ENCODE measurements around the gene UGGT2. TPM values are rescaled to one million over a fixed set of nuclear protein-coding genes. Genes with fewer than 3 reads are reported as not detected.
"Not testable (repeated sequence)": the region's sequence is repeated elsewhere in the genome, so short reads cannot be mapped to it uniquely, and the experiment has no call there.

Gene UGGT2
- total RNA-seq, 1 experiment from 2014 or later = 21.2 TPM

DNA sequence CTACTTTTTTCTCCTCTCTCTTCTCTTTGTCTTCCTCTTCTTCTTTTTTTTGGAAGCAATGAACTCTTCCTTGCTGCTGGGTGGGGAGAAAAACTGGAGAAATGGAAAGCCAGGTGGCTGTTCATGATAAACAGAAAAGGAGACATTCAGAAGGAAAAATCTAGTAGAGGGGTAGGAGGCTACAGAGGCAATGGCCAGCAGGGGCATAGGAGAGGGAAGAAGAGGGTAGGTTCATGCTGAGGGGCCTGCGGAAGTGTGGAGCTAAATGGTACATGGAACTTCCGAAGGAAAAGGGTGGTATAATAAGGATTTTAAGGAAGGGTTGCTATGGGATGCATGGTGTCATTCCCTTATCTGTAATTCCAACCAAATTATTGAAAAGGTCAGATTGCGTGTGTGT is 19.2 kb upstream of the UGGT2 start:
- Histone ChIP-seq H3K4me3 (no peak overlapping the region), H3K27me3 (peaks cover 21% of the 10 kb centered on the region; the same call in 1 of the 2 replicates), H3K9me3 (no peaks in the 10 kb centered on the region), H3K36me3 (no peaks in the 10 kb centered on the region)
- no peak for DNase-seq

DNA sequence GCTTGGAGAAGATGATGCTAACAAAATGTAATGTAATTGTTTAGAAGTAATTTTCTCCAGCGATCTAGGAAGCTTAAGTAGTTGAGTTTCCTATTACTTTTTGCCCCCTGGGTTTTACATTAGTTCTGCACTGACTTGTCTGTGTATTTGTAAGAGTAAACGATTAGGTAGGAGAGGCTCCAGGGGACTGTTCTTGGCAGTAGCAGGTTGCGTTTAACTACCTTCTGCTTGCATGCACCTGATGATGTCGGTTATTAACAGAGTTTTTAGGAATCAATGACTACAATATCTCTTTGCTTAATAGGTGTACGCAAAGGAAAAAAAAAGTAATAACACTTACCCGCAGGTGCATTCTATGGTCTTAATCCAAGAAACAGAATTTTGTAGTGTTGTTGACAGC is 18.3 kb upstream of the UGGT2 start:
- Histone ChIP-seq H3K4me3 (no peak overlapping the region), H3K36me3 (no peaks in the 10 kb centered on the region), H3K9me3 (no peaks in the 10 kb centered on the region), H3K27me3 (peaks cover 21% of the 10 kb centered on the region; the same call in 1 of the 2 replicates)
- no peak for DNase-seq

DNA sequence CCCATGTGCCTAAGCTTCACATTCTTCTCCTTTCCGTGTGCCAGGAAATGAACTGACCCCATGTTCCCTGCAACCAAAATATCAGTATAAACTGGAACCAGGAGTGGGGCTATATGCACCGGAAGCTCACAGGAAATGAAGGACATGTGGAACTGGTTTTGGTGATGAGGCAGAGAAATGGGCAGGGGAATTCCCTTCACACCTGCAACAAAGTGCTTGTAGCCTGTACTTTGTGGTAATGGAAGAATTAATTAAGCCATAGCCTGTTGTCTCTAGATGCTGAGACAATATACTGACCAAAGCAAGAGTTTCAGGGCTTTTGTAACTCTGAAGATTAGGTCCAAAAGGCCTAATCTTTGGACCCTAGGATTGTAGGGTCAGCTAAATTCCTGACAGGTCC is 15.5 kb upstream of the UGGT2 start:
- Histone ChIP-seq H3K27me3 (peaks cover 15% of the 10 kb centered on the region; the same call in 1 of the 2 replicates), H3K4me3 (no peak overlapping the region)

DNA sequence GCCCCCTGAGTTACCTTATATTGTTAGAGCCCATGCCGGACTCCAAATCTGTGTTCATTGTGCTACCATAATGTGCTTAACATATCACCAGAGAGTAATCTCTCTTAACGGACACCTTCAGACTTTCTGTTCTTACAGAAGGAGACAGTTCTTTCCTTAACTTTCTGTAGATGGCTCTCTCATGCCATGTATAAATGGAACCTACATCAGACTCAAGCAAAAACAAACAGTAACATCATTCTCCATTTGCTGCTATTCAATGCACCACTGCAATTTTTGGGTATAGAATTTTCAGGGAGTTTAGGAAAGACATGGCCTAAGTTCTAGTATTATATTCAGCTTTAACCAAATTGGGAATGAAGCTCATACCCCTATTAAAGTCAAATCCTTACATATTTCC is 12.6 kb upstream of the UGGT2 start:
- DNase-seq = no peak
- no peak overlapping the region for H3K4me3 ChIP-seq
- no peaks in the 10 kb centered on the region for H3K9me3 ChIP-seq
- H3K36me3 ChIP-seq = no peaks in the 10 kb centered on the region
- H3K27me3 ChIP-seq = peaks cover 21% of the 10 kb centered on the region

More for the DNA sequence above, 15.5 kb upstream of the UGGT2 start:
- no peaks in the 10 kb centered on the region for H3K9me3 ChIP-seq
- no peaks in the 10 kb centered on the region for H3K36me3 ChIP-seq
- no peak for DNase-seq

DNA sequence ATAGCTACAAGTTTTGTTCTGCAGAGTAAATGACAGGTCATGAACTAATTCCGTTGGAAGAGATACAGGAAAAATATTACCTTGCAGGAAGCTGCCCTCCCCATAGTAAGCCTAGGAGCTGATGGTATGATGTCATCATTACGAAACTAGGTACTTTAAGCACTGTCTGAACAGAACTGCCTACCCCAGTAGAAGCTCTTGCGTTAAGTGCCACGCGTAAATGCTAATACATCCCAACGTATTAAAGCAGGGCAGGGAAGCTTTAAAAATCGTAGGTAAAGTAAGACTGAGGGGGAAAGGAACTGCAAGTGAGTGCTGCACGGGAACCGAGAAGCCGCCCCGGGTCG is 572 bp downstream of the UGGT2 start:
- Histone ChIP-seq H3K4me3 (peak overlapping the region; percentile 92), H3K9me3 (peaks cover 4% of the 10 kb centered on the region; the same call in 1 of the 2 replicates), H3K27me3 (peaks cover 4% of the 10 kb centered on the region; the same call in 1 of the 2 replicates), H3K36me3 (peaks cover 4% of the 10 kb centered on the region; the same call in 1 of the 2 replicates)
- no peak for DNase-seq

DNA sequence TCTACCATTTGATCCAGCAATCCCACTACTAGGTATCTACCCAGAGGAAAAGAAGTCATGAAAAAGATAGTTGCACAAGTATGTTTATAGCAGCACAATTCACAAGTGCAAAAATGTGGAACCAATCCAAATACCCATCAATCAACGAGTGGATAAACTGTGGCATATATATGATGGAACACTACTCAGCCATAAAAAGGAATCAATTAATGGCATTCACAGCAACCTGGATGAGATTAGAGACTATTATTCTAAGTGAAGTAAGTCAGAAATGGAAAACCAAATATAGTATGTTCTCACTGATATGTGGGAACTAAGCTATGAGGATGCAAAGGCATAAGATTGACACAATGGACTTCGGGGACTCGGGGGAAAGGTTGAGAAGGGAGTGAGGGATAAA is 1.3 kb downstream of the UGGT2 start:
- H3K4me3 ChIP-seq = peak overlapping the region; percentile 92
- not testable (repeated sequence) for H3K27me3 ChIP-seq, DNase-seq, H3K9me3 ChIP-seq, H3K36me3 ChIP-seq

DNA sequence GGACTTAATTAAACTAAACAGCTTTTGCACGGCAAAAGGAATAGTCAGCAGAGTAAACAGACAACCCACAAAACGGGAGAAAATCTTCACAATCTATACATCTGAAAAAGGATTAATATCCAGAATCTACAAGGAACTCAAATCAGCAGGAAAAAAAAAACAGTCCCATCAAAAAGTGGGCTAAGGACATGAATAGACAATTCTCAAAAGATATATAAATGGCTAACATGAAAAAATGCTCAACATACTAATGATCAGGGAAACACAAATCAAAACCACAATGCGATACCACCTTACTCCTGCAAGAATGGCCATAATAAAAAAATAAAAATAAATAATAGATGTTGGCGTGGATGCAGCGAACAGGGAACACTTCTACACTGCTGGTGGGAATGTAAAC is 1.7 kb downstream of the UGGT2 start:
- H3K9me3 ChIP-seq, DNase-seq, H3K27me3 ChIP-seq: not testable (repeated sequence)

DNA sequence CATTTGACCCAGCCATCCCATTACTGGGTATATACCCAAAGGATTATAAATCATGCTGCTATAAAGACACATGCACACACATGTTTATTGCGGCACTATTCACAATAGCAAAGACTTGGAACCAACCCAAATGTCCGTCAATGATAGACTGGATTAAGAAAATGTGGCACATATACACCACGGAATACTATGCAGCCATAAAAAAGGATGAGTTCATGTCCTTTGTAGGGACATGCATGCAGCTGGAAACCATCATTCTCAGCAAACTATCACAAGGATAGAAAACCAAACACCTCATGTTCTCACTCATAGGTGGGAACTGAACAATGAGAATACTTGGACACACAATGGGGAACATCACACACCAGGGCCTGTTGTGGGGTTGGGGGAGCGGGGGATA is 2.2 kb downstream of the UGGT2 start:
- not testable (repeated sequence) for H3K27me3 ChIP-seq, H3K36me3 ChIP-seq, H3K4me3 ChIP-seq, DNase-seq, H3K9me3 ChIP-seq

More for the DNA sequence above, 1.7 kb downstream of the UGGT2 start:
- H3K36me3 ChIP-seq, H3K4me3 ChIP-seq: not testable (repeated sequence)

DNA sequence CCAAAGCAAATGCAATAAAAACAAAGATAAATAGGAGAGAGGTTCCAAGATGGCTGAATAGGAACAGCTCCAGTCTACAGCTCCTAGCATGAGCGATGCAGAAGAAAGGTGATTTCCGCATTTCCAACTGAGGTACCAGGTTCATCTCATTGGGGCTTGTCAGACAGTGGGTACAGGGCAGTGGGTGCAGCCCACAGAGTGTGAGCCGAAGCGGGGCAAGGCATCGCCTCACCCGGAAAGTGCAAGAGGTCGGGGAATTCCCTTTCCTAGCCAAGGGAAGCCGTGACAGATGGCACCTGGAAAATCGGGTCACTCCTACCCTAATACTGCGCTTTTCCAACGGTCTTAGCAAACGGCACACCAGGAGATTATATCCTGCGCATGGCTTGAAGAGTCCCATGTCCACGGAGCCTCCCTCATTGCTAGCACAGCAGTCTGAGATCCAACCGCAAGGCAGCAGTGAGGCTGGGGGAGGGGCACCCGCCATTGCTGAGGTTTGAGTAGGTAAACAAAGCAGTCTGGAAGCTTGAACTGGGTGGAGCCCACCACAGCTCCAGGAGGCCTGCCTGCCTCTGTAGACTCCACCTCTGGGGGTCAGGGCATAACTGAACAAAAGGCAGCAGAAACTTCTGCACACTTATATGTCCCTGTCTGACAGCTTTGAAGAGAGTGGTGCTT is 6.6 kb downstream of the UGGT2 start:
- not testable (repeated sequence) for H3K4me3 ChIP-seq, H3K36me3 ChIP-seq, H3K27me3 ChIP-seq, DNase-seq
- peaks cover 16% of the 10 kb centered on the region for H3K9me3 ChIP-seq

DNA sequence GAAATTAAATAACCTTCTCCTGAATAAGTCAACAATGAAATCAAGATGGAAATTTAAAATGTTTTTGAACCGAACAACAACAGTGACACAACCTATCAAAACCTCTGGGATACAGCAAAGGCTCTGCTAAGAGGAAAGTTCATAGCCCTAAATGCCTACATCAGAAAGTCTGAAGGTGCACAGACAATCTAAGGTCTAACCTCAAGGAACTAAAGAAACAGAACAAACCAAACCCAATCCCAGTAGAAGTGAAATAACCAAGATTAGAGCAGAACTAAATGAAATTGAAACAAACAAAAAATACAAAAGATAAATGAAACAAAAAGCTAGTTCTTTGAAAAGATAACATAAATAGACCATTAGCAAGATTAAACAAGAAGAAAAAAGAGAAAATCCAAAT is 9.0 kb downstream of the UGGT2 start:
- Histone ChIP-seq H3K36me3 (peaks cover 2% of the 10 kb centered on the region), H3K9me3 (peaks cover 12% of the 10 kb centered on the region), H3K27me3 (no peaks in the 10 kb centered on the region), H3K4me3 (no peak overlapping the region)
- no peak for DNase-seq

DNA sequence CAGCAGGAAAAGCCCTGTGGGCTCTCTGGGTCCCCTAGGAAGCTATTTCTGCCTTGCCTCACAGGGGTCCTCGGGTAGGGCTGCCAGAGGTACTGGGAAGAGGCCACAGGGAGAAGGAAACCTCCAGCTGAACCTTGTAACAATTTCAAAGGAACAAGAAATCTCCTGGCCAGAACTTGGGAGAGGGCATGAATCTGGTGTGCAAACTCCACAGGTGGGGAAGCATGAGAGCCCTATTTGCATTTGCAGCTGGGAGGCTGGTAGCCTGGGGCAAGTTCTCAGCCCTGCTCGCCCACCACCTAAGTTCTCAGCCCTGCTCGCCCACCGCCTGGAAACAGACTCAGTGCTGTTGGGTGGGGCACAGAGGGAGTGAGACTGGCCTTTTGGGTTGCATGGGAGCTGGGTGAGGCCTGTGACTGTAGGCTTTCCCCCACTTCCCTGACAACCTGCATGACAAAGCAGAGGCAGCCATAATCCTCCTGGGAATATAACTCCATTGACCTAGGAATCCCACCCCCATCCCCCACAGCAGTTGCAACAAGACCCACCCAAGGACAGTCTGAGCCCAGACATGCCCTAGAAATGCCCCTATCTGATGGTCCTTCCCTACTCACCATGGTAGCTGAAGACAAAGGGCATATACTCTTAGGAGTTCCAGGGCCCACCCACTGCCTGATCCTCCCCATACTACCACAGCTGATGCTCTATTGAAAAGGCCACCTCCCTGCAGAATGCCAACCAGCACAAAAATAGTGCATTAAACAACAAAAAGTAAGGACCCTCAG is 11.7 kb downstream of the UGGT2 start:
- Histone ChIP-seq H3K9me3 (peaks cover 12% of the 10 kb centered on the region), H3K27me3 (no peaks in the 10 kb centered on the region), H3K4me3 (no peak overlapping the region), H3K36me3 (peaks cover 2% of the 10 kb centered on the region)
- DNase-seq = no peak

DNA sequence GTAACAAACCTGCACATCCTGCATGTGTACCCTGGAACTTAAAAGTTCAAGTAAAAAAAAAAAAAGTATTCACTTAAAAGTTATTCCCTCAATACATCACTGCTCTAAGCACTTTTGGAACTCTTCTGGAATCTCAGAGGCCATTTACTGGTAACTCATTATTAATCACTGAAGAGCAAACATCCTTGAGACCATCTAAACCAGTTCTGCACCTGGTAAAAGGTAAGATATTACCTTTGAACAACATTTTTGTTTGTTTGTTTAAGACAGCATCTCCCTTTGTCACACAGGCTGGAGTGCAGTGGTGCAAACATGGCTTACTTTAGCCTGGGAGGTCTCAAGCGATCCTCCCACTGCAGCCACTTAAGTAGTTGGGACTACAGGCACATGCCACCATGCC is 16.7 kb downstream of the UGGT2 start:
- no peaks in the 10 kb centered on the region for H3K27me3 ChIP-seq
- no peak overlapping the region for H3K4me3 ChIP-seq
- no peaks in the 10 kb centered on the region; the same call in 1 of the 2 replicates for H3K36me3 ChIP-seq
- peaks cover 7% of the 10 kb centered on the region; the same call in 1 of the 2 replicates for H3K9me3 ChIP-seq
- no peak for DNase-seq

DNA sequence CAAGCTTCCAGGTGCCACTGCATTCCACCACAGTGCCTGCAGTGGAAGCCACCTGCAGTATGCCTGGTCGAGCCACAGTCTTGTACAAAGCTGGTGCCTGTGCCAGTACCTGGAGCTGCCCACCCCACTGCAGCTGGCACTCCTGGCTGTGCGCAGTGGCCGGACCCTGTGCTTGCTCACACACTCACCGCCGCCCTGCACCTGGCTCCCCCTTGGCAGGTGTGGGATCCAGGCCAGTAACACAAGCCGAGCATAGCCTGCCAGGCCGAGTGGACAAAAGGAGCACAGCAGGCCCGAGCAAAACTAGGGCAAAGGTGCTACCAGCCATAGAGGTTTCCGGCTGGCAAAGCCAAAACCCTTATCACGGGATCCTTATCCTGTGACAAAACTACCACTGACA is 18.5 kb downstream of the UGGT2 start:
- Histone ChIP-seq H3K36me3 (no peaks in the 10 kb centered on the region; the same call in 1 of the 2 replicates), H3K4me3 (no peak overlapping the region)

DNA sequence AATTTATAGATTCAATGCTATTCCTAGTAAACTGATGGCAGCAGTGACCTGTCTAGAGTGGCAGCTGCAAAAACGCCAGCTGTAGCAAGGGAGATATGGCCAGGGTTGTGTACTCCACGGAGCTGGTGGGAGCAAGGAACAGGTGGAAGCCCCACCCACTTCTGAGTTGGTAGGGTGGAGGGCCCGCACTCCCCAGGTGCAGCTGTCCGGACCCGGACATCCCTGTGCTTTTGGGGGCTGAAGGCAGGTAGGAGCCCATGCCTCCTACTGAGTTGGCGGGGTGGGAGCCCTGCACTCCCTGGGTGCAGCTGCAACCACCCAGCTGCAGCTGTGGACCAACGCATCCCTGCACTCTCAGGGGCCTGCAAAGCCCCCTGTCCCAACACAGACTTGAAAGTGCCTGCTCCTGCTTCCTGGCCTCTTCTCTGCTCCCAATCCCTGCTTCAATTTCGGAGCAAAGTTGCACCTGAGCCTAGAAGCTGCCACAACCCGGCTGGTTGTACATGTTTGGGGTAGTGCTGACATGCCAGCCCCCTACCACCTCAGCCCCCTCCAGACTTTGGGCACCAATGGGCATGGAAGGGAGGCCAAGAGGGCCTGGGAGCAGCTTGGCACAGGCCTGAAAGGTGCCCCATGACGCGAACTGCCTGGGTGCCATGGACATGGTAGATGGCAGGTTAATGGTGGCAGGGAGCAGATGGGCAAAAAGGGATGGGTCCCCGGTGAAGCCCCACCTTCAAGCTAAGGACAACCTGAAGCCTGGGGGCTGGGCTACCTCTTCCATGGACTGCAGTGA is 19.8 kb downstream of the UGGT2 start:
- Histone ChIP-seq H3K9me3 (peaks cover 7% of the 10 kb centered on the region; the same call in 1 of the 2 replicates), H3K36me3 (no peaks in the 10 kb centered on the region), H3K4me3 (no peak overlapping the region), H3K27me3 (no peaks in the 10 kb centered on the region)
- DNase-seq = no peak

More for the DNA sequence above, 18.5 kb downstream of the UGGT2 start:
- Histone ChIP-seq H3K9me3 (peaks cover 7% of the 10 kb centered on the region; the same call in 1 of the 2 replicates), H3K27me3 (no peaks in the 10 kb centered on the region)
- no peak for DNase-seq

DNA sequence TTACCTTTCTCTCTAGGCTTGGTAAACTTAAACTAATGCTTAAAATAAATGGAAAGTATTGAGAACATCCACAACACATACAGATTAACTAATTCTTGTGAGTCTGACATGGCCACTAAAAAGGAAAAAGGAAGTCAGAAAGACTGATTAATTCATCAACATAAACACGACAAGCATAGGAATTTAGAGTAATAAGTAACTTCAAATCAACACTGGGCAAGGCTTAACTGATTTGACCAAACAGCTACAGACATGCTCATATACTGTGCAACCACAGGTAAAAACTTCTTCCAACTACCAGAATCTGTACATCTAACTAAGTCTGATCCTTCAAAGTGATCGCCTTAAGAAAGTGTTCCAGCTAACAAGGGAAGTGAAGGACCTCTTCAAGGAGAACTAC is 20.5 kb downstream of the UGGT2 start:
- no peak overlapping the region for H3K4me3 ChIP-seq
- no peak for DNase-seq
- no peaks in the 10 kb centered on the region for H3K36me3 ChIP-seq
- peaks cover 7% of the 10 kb centered on the region; the same call in 1 of the 2 replicates for H3K9me3 ChIP-seq
- no peaks in the 10 kb centered on the region for H3K27me3 ChIP-seq

DNA sequence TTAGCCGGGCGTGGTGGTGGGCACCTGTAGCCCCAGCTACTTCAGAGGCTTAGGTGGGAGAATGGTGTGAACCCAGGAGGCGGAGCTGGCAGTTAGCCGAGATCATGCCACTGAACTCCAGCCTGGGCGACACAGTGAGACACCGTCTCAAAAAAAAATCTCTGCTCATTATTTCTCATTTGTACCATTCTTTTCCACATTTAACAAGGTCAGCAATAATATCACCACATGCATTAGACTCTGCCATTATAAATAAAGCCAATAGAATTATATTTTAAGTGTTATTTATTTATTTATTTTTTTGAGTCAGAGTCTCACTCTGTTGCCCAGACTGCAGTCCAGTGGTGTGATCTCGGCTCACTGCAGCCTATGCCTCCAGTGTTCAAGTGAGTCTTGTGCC is 24.2 kb downstream of the UGGT2 start:
- DNase-seq = no peak
- Histone ChIP-seq H3K27me3 (no peaks in the 10 kb centered on the region), H3K9me3 (no peaks in the 10 kb centered on the region), H3K4me3 (no peak overlapping the region), H3K36me3 (peaks cover 4% of the 10 kb centered on the region)

DNA sequence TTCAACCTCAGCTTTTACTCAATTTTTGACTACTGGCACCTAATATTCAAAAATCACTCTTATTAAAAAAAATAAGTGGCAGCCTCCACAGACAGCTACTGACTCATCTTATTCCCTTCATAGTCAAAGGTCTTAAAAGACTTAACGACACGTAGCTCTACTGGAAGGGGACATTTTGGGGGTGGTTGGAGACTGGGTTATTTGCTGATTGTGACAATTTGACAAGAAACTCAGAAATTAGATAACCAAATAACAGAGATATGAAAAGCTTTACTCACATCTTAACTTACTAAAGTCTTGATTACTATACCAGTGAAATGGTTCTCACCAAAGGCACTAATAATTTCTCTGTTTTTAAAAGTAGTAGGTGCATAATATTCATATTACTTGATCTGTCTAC is 25.7 kb downstream of the UGGT2 start:
- Histone ChIP-seq H3K27me3 (no peaks in the 10 kb centered on the region), H3K9me3 (no peaks in the 10 kb centered on the region), H3K36me3 (peaks cover 4% of the 10 kb centered on the region), H3K4me3 (no peak overlapping the region)
- no peak for DNase-seq
